ENCODE data around the gene HDAC2.

DNA sequence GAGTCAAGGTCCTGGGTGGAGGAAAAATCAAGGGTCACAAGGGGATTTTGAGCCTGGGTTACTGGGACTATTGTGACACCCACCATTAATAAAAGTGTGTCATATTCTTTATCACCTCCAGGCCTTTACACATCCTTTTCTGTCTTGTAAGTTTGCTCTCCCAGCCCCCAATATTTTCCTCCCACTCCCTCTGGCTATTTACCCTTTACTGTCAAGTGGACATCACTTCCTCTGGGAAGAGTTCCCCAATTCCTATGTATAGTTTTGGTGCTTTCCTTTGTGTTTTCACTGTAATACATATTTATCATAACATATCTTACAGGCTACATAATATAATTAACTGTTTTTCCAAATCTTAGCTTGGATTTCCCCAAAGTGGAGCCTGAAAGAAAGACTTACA, 77.5 kb downstream of the HDAC2 start:
- no peak for TF ChIP-seq FOXK2 (IDR thresholded peaks at IDR 0.05)
- TF ChIP-seq SUZ12 (IDR thresholded peaks at IDR 0.05), result no peak
- TF ChIP-seq SP1 (IDR thresholded peaks at IDR 0.05), result no peak
- no peak for TF ChIP-seq ZNF384 (IDR thresholded peaks at IDR 0.05)
- no peak for TF ChIP-seq FOXA1 (IDR thresholded peaks at IDR 0.05)
- TF ChIP-seq ARNT (IDR thresholded peaks at IDR 0.05), result no peak
- no peak for TF ChIP-seq ELF4 (IDR thresholded peaks at IDR 0.05)
